ENCODE results near the gene TNNT3. TPM values are rescaled to one million over a fixed set of nuclear protein-coding genes. Genes with fewer than 3 reads are reported as not detected.
"Not testable (repeated sequence)": the region's sequence is repeated elsewhere in the genome, so short reads cannot be mapped to it uniquely, and the experiment has no call there.

TNNT3 gene
- polyA plus RNA-seq, 2 donors: 1.7 to 7.1 TPM

DNA sequence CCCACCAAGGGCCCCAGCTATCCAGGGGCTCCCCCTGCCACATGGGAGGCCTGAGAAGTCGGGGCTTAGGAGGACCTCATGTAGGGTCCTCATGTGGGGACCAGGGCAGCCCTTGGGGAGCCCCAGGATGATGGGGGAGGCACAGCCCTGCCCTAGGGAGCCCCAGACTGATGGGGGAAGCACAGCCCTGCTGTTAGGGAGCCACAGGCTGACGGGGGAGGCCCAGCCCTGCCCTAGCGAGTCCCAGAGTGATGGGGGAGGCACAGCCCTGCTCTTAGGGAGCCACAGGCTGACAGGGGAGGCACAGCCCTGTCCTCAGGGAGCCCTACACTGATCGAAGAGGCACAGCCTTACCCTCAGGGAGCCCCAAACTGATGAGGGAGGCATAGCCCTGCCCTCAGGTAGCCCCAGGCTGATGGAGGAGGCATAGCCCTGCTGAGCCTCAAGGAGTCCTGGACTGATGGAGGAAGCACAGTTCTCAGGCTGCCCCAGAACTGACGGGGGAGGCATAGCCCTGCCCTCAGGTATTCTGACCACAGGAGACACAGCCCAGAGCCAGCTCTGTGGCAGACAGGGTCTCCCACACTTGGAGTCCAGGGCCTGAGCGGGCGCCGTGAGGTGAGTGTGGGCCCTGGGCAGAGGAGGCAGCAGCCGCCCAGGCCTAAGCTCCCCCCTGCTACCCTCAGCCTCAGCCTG is 38.6 kb upstream of the TNNT3 start:
- no peaks in the 10 kb centered on the region for H3K9me3 ChIP-seq (ENCODE audit: control insufficient read depth in 2 of 2, insufficient read depth in 1 of 2, low read depth in 1 of 2, low read length in 1 of 2)
- no peaks in the 10 kb centered on the region for H3K27me3 ChIP-seq (ENCODE audit: control insufficient read depth in 1 of 2, insufficient read depth in 2 of 2, low read length in 2 of 2)
- peaks cover 0 to 20% of the 10 kb centered on the region in 2 donors for H3K36me3 ChIP-seq (ENCODE audit: control insufficient read depth in 2 of 2, insufficient read depth in 2 of 2, low read length in 1 of 2)
- peak overlapping the region; percentile 46 to 79 for H3K27ac ChIP-seq (ENCODE audit: low read depth in 2 of 2, low read length in 1 of 2)
- WGBS, 2 donors: 68 to 82% methylated on average over 8 to 9 of the region's 9 CpGs
- peaks cover 0 to 25% of the 10 kb centered on the region in 2 donors for H3K4me1 ChIP-seq (ENCODE audit: control insufficient read depth in 2 of 2, insufficient read depth in 2 of 2, low read length in 1 of 2)
- no peak overlapping the region for H3K4me3 ChIP-seq (ENCODE audit: low read depth in 1 of 2, low read length in 2 of 2)

GRCh38 chr11:1881442-1882264 is 37.9 kb upstream of the TNNT3 start:
- Histone ChIP-seq H3K4me1 (ENCODE audit: control insufficient read depth in 2 of 2, insufficient read depth in 2 of 2, low read length in 1 of 2) (peaks cover 0 to 20% of the 10 kb centered on the region in 2 donors), H3K9me3 (ENCODE audit: control insufficient read depth in 2 of 2, insufficient read depth in 1 of 2, low read depth in 1 of 2, low read length in 1 of 2) (no peaks in the 10 kb centered on the region), H3K4me3 (ENCODE audit: low read depth in 1 of 2, low read length in 2 of 2) (no peak overlapping the region), H3K27me3 (ENCODE audit: control insufficient read depth in 1 of 2, insufficient read depth in 2 of 2, low read length in 2 of 2) (no peaks in the 10 kb centered on the region), H3K36me3 (ENCODE audit: control insufficient read depth in 2 of 2, insufficient read depth in 2 of 2, low read length in 1 of 2) (peaks cover 0 to 25% of the 10 kb centered on the region in 2 donors), H3K27ac (ENCODE audit: low read depth in 2 of 2, low read length in 1 of 2) (peak overlapping the region; percentile 46 to 79)
- WGBS, 2 donors: 58 to 68% methylated on average over 40 to 43 of the region's 43 CpGs

DNA sequence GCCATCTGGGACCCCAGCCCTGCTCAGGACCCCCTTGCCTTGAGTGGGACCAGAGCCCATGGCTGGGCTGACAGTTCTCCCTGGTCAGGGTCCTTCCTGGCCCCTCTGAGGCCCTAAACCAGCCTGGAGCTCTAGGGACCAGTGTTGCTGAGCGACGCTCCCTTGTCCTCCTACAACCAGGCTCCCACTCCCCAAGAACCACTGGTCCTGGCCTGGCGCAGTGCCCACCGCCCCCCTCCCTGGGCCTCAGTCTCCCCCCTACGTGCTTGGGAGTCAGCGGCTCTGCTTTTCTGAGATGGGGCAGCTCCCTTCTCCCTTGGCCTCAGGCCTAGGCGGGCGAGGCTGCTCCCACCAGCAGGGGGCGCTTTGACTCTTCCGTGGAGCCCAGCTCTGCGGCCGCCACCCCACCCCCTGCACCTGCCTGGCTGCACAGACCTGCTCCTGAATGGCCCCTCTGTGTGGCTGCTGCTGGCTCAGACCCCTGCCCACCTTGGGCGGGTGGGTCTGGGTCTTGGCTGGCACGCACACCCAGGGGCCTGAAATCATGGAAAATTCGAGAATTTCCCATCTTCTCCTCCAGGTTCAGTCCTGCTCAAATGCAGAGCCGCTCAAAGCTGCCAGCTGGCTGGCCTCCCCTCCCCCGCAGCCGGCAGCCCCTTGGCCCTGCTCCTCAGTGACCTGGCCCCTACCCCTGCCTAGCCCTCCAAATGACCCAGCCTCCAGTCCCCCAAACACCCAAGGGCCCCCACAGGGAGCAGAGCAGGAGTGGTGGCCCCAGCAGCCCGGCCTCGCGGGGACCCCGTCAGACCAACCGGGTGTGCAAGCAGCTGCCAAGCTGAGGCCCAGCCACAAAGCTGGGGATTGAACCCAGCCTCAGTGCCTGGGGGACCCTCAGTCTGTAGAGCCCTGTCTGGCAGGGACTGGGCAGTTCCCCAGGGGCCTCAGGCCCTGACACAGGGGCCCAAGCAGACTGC is 37.0 kb upstream of the TNNT3 start:
- H3K27ac ChIP-seq (ENCODE audit: low read depth in 2 of 2, low read length in 1 of 2): peak overlapping the region in 1 of 2 donors; percentile 34
- H3K36me3 ChIP-seq (ENCODE audit: control insufficient read depth in 2 of 2, insufficient read depth in 2 of 2, low read length in 1 of 2): peaks cover 0 to 25% of the 10 kb centered on the region in 2 donors
- H3K4me1 ChIP-seq (ENCODE audit: control insufficient read depth in 2 of 2, insufficient read depth in 2 of 2, low read length in 1 of 2): peaks cover 0 to 17% of the 10 kb centered on the region in 2 donors
- no peaks in the 10 kb centered on the region for H3K27me3 ChIP-seq (ENCODE audit: control insufficient read depth in 1 of 2, insufficient read depth in 2 of 2, low read length in 2 of 2)
- H3K9me3 ChIP-seq (ENCODE audit: control insufficient read depth in 2 of 2, insufficient read depth in 1 of 2, low read depth in 1 of 2, low read length in 1 of 2): no peaks in the 10 kb centered on the region
- no peak overlapping the region for H3K4me3 ChIP-seq (ENCODE audit: low read depth in 1 of 2, low read length in 2 of 2)
- WGBS, 2 donors: 37 to 38% methylated on average over 22 to 23 of the region's 23 CpGs

GRCh38 chr11:1883346-1884302 is 35.9 kb upstream of the TNNT3 start:
- H3K27me3 ChIP-seq (ENCODE audit: control insufficient read depth in 1 of 2, insufficient read depth in 2 of 2, low read length in 2 of 2): no peaks in the 10 kb centered on the region
- 89 to 91% methylated on average over 14 of the region's 14 CpGs for WGBS, 2 donors
- no peaks in the 10 kb centered on the region for H3K9me3 ChIP-seq (ENCODE audit: control insufficient read depth in 2 of 2, insufficient read depth in 1 of 2, low read depth in 1 of 2, low read length in 1 of 2)
- no peak overlapping the region for H3K27ac ChIP-seq (ENCODE audit: low read depth in 2 of 2, low read length in 1 of 2)
- H3K4me1 ChIP-seq (ENCODE audit: control insufficient read depth in 2 of 2, insufficient read depth in 2 of 2, low read length in 1 of 2): peaks cover 3 to 9% of the 10 kb centered on the region in 2 donors
- no peak overlapping the region for H3K4me3 ChIP-seq (ENCODE audit: low read depth in 1 of 2, low read length in 2 of 2)
- H3K36me3 ChIP-seq (ENCODE audit: control insufficient read depth in 2 of 2, insufficient read depth in 2 of 2, low read length in 1 of 2): peaks cover 0 to 29% of the 10 kb centered on the region in 2 donors

DNA sequence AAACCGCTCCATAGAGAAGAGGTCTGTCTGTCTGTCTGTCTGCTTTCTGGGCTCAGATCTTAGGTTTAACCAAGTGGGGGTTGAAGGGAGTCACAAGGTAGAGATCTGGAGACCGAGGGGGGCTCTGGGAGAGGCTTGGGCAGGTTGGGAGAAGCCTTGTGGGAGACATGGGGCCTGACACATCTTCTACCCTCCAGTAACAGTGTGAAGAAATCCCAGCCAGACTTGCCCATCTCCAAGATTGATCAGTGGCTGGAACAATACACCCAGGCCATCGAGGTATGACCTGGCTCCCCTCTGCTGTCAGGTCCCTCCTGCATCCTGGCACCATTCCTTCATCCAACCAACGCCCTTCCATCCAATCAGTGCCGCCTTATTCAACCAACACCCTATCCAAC is 35.2 kb upstream of the TNNT3 start:
- 90 to 92% methylated on average over 5 of the region's 5 CpGs for WGBS, 2 donors
- H3K36me3 ChIP-seq (ENCODE audit: control insufficient read depth in 2 of 2, insufficient read depth in 2 of 2, low read length in 1 of 2): peaks cover 0 to 29% of the 10 kb centered on the region in 2 donors

DNA sequence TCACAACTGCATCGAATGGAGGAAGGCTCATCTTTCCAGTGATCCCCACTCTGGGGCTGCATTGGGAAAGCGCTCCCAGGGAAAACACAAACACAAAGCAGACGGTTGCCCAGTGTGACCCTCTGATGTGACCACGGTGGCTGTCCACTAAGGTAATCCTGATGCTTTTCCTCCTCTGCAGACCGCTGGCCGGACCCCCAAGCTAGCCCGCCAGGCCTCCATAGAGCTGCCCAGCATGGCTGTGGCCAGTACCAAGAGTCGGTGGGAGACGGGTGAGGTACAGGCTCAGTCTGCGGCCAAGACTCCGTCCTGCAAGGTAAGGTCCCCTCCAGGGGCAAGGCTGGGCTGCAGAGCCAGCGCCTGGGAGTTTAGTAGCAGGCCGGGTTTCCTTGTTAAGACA is 33.0 kb upstream of the TNNT3 start:
- Histone ChIP-seq H3K36me3 (ENCODE audit: control insufficient read depth in 2 of 2, insufficient read depth in 2 of 2, low read length in 1 of 2) (peaks cover 0 to 26% of the 10 kb centered on the region in 2 donors), H3K4me1 (ENCODE audit: control insufficient read depth in 2 of 2, insufficient read depth in 2 of 2, low read length in 1 of 2) (peaks cover 5 to 10% of the 10 kb centered on the region in 2 donors)
- not testable (repeated sequence) for H3K9me3 ChIP-seq (ENCODE audit: control insufficient read depth in 2 of 2, insufficient read depth in 1 of 2, low read depth in 1 of 2, low read length in 1 of 2); H3K27me3 ChIP-seq (ENCODE audit: control insufficient read depth in 1 of 2, insufficient read depth in 2 of 2, low read length in 2 of 2); H3K4me3 ChIP-seq (ENCODE audit: low read depth in 1 of 2, low read length in 2 of 2); H3K27ac ChIP-seq (ENCODE audit: low read depth in 2 of 2, low read length in 1 of 2)
- 88 to 92% methylated on average over 13 of the region's 13 CpGs for WGBS, 2 donors

More for the DNA sequence above, 35.2 kb upstream of the TNNT3 start:
- Histone ChIP-seq H3K27me3 (ENCODE audit: control insufficient read depth in 1 of 2, insufficient read depth in 2 of 2, low read length in 2 of 2) (no peaks in the 10 kb centered on the region), H3K27ac (ENCODE audit: low read depth in 2 of 2, low read length in 1 of 2) (no peak overlapping the region), H3K4me1 (ENCODE audit: control insufficient read depth in 2 of 2, insufficient read depth in 2 of 2, low read length in 1 of 2) (peaks cover 5 to 11% of the 10 kb centered on the region in 2 donors), H3K9me3 (ENCODE audit: control insufficient read depth in 2 of 2, insufficient read depth in 1 of 2, low read depth in 1 of 2, low read length in 1 of 2) (no peaks in the 10 kb centered on the region), H3K4me3 (ENCODE audit: low read depth in 1 of 2, low read length in 2 of 2) (no peak overlapping the region)

DNA sequence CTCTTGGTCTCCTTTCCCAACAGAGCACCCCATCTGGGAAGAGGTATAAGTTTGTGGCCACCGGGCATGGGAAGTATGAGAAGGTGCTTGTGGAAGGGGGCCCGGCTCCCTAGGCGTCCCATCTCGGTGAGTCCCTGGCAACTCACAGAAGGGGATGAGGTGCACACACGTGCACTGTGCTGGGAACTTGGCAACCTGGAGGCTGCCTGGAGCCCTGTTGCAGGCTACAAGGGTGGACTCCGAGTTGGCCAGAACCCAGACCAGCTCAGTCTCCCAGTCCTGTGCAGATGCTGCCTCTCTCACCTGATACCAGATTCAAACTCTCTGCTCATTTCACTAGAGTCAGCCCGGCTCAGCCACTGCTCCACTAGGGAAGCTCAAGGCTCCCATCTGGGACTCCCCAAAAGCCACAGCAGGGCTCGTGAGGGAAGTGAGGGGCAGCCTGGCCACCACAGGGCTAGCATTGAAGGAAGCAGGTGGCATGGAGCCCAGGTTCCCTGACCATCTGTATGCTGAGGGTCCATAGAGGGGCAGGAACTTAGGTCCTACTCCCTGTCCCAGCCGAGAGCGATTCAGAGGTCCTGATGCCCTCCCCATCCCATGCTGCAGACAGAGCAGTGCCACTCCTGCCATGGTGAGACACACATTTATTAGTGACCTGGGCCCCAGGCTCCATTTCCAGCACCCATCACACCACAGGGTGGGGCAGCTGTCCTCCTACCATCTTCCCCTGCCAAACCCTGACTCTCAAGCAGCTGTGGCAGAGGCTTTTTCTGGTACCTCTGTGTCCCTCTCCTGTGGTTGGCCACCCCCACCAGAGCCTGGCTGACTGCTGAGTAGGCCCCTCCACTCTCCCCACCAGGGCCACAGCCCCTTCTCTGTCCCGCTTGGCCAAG is 31.8 kb upstream of the TNNT3 start:
- H3K27me3 ChIP-seq (ENCODE audit: control insufficient read depth in 1 of 2, insufficient read depth in 2 of 2, low read length in 2 of 2): no peaks in the 10 kb centered on the region
- H3K4me3 ChIP-seq (ENCODE audit: low read depth in 1 of 2, low read length in 2 of 2): no peak overlapping the region
- H3K4me1 ChIP-seq (ENCODE audit: control insufficient read depth in 2 of 2, insufficient read depth in 2 of 2, low read length in 1 of 2): peaks cover 2 to 5% of the 10 kb centered on the region in 2 donors
- WGBS, 2 donors: 82 to 83% methylated on average over 11 of the region's 11 CpGs
- peaks cover 0 to 26% of the 10 kb centered on the region in 2 donors for H3K36me3 ChIP-seq (ENCODE audit: control insufficient read depth in 2 of 2, insufficient read depth in 2 of 2, low read length in 1 of 2)
- no peaks in the 10 kb centered on the region for H3K9me3 ChIP-seq (ENCODE audit: control insufficient read depth in 2 of 2, insufficient read depth in 1 of 2, low read depth in 1 of 2, low read length in 1 of 2)
- H3K27ac ChIP-seq (ENCODE audit: low read depth in 2 of 2, low read length in 1 of 2): no peak overlapping the region

DNA sequence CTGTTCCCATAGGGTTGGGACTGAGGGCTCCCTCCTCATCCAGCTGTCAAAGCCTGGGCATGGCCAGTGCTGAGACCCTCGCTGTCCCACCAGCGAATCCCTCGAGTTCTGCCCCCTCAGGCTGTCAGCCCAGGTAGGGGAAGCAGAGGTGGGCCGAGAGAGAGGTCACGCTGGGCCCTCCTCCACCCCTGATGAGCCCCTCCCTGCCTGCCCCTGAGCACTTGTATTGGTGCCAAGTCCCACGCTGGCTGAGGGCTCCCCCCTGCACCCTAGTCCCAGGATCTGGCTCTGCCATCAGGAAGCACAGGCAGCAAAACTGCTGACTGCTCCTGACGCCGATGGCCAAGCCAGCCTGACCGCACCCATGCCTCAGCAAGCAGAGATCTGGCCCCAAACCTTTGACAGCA is 31.2 kb upstream of the TNNT3 start:
- peaks cover 2 to 5% of the 10 kb centered on the region in 2 donors for H3K4me1 ChIP-seq (ENCODE audit: control insufficient read depth in 2 of 2, insufficient read depth in 2 of 2, low read length in 1 of 2)
- H3K36me3 ChIP-seq (ENCODE audit: control insufficient read depth in 2 of 2, insufficient read depth in 2 of 2, low read length in 1 of 2): peaks cover 0 to 23% of the 10 kb centered on the region in 2 donors
- 51 to 54% methylated on average over 8 to 9 of the region's 9 CpGs for WGBS, 2 donors
- H3K9me3 ChIP-seq (ENCODE audit: control insufficient read depth in 2 of 2, insufficient read depth in 1 of 2, low read depth in 1 of 2, low read length in 1 of 2): no peaks in the 10 kb centered on the region
- H3K4me3 ChIP-seq (ENCODE audit: low read depth in 1 of 2, low read length in 2 of 2): no peak overlapping the region
- H3K27me3 ChIP-seq (ENCODE audit: control insufficient read depth in 1 of 2, insufficient read depth in 2 of 2, low read length in 2 of 2): no peaks in the 10 kb centered on the region
- H3K27ac ChIP-seq (ENCODE audit: low read depth in 2 of 2, low read length in 1 of 2): peak overlapping the region in 1 of 2 donors; percentile 29

All from esophagus (tissue), 2 donors.